Measurements from ENCODE around the gene CRYBA4. TPM values are rescaled to one million over a fixed set of nuclear protein-coding genes. Genes with fewer than 3 reads are reported as not detected.

CRYBA4 gene
- total and polyA plus RNA-seq, 10 of the 15 experiments (the other 5 are each of a cell fraction or from before 2014, with no cell fraction given): 0.12 to 0.17 TPM; not detected in 8

DNA sequence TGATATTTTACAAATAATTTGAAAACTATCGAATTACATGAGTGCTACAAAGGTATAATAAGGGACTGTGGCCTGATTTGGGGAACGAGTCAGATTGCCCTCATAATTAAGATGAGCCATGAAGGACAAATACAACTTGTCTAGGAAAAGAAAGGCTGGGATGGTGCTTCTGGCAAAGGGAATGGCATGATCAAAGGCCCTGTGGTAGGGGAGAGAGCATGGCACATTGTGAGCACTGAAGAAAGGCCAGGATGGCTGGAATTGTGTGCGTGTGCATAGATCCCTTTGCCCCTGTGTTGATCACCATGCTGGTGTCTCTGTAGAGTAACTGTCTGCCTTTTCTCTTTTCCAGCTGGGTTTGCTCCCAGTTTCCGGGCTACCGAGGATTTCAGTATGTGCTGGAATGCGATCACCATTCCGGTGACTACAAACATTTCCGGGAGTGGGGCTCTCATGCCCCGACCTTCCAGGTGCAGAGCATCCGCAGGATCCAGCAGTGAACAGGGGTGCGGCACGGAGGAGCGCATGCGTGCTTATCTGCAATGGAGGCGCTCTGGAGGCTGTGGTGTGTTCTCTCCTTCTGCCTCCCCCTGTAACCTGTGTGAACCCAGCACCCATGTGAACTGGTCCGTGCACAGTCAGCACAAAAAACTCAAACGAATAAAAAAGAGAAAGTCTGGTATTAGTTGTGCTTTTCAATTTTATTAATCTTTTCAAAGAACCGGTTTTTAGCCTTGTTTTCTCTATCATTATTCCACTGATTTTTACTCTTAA lies 8.4 kb downstream of the CRYBA4 start (continued):
- TF ChIP-seq, protein P1, sequence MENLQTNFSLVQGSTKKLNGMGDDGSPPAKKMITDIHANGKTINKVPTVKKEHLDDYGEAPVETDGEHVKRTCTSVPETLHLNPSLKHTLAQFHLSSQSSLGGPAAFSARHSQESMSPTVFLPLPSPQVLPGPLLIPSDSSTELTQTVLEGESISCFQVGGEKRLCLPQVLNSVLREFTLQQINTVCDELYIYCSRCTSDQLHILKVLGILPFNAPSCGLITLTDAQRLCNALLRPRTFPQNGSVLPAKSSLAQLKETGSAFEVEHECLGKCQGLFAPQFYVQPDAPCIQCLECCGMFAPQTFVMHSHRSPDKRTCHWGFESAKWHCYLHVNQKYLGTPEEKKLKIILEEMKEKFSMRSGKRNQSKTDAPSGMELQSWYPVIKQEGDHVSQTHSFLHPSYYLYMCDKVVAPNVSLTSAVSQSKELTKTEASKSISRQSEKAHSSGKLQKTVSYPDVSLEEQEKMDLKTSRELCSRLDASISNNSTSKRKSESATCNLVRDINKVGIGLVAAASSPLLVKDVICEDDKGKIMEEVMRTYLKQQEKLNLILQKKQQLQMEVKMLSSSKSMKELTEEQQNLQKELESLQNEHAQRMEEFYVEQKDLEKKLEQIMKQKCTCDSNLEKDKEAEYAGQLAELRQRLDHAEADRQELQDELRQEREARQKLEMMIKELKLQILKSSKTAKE (IDR thresholded peaks at IDR 0.05; ENCODE audit: low read depth, poor library complexity, severe bottlenecking): no peak
- TF ChIP-seq SMAD5 (IDR thresholded peaks at IDR 0.05; ENCODE audit: low read depth): no peak
- TF ChIP-seq, protein P2, sequence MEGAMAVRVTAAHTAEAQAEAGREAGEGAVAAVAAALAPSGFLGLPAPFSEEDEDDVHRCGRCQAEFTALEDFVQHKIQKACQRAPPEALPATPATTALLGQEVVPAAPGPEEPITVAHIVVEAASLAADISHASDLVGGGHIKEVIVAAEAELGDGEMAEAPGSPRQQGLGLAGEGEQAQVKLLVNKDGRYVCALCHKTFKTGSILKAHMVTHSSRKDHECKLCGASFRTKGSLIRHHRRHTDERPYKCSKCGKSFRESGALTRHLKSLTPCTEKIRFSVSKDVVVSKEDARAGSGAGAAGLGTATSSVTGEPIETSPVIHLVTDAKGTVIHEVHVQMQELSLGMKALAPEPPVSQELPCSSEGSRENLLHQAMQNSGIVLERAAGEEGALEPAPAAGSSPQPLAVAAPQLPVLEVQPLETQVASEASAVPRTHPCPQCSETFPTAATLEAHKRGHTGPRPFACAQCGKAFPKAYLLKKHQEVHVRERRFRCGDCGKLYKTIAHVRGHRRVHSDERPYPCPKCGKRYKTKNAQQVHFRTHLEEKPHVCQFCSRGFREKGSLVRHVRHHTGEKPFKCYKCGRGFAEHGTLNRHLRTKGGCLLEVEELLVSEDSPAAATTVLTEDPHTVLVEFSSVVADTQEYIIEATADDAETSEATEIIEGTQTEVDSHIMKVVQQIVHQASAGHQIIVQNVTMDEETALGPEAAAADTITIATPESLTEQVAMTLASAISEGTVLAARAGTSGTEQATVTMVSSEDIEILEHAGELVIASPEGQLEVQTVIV (IDR thresholded peaks at IDR 0.05; ENCODE audit: borderline replicate concordance, partially characterized antibody): no peak

DNA sequence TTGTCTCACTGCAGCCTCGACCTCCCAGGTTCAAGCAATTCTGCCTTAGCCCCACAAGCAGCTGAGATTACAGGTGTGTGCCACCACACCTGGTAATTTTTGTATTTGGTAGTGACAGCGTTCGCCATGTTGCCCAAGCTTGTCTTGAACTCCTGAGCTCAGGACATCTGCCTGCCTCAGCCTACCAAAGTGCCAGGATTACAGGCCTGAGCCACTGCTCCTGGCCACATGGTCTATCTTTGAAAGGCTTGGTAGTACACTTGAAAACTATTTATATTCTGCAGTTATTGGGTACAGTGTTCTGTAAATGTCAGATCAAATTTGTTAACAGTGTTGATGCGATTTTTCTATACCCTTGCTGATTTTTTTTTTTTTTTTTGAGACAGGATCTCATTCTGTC lies 9.5 kb downstream of the CRYBA4 start:
- Histone ChIP-seq H4K20me1 (ENCODE audit: control insufficient read depth, insufficient read depth) (no peaks in the 10 kb centered on the region), H3K4me1 (ENCODE audit: control insufficient read depth, insufficient read depth, low read length) (no peaks in the 10 kb centered on the region), H3K27ac (ENCODE audit: control insufficient read depth, insufficient read depth) (no peak overlapping the region), H2AFZ (ENCODE audit: control insufficient read depth, low read depth, low read length) (no peak overlapping the region), H3K4me3 (no peak overlapping the region), H3K27me3 (replicated peaks in 1 of 2; ENCODE audit: control insufficient read depth in 2 of 2, insufficient read depth in 2 of 2, low read length in 1 of 2) (no peaks in the 10 kb centered on the region), H3K36me3 (ENCODE audit: control insufficient read depth in 2 of 2, insufficient read depth in 2 of 2, low read length in 1 of 2) (no peaks in the 10 kb centered on the region), H3K9me3 (replicated peaks; ENCODE audit: control insufficient read depth, insufficient read depth, low read length) (peaks cover 1% of the 10 kb centered on the region; the same call in 1 of the 3 replicates), H3K79me2 (ENCODE audit: control insufficient read depth, insufficient read depth, low read length) (no peaks in the 10 kb centered on the region), H3K9ac (ENCODE audit: control insufficient read depth, insufficient read depth, low read length) (no peak overlapping the region), H3K4me2 (ENCODE audit: control insufficient read depth, insufficient read depth) (no peak overlapping the region)
- 68% methylated on average over 4 of the region's 4 CpGs for WGBS (ENCODE audit: insufficient coverage, insufficient replicate concordance, low lambda C conversion rate, missing lambda C conversion rate)
- ATAC-seq: no peak
- SMC1A ChIA-PET (ENCODE audit: uncharacterized antibody, unreplicated experiment): no interaction called here
- intact Hi-C loops (cut with micrococcal nuclease; ENCODE audit: unreplicated experiment) (no loop called here), in situ Hi-C loops (cut with MboI) (no loop called here)
- RAD21 ChIA-PET (ENCODE audit: unreplicated experiment): no interaction called here
- no TSS peak for BruUV-seq (replicated peaks)
- no peak for FAIRE-seq
- CTCF ChIA-PET: interaction anchor here (1.1 kb wide), 2 partner anchors 11 to 16 kb away, joined by 3 to 4 read pairs; no protein-coding TSS in a partner anchor
- POLR2A ChIA-PET: no interaction called here
- no peak for DNase-seq (ENCODE audit: low read depth, low spot score)
- no peak for TF ChIP-seq HDAC6 (IDR thresholded peaks at IDR 0.05; ENCODE audit: unreplicated experiment)
- no peak for TF ChIP-seq MYB (IDR thresholded peaks at IDR 0.05; ENCODE audit: borderline replicate concordance, low read depth, low read length)
- TF ChIP-seq RUNX3 (IDR thresholded peaks at IDR 0.05; ENCODE audit: low read length): no peak
- no peak for TF ChIP-seq BCL11A (IDR thresholded peaks at IDR 0.05; ENCODE audit: low read depth, low read length)
- TF ChIP-seq TAF1 (IDR thresholded peaks at IDR 0.05; ENCODE audit: borderline replicate concordance, low read depth, low read length): no peak
- no peak for TF ChIP-seq ZNF24 (IDR thresholded peaks at IDR 0.05)
- no peak for TF ChIP-seq NRF1 (conservative IDR thresholded peaks at IDR 0.05; ENCODE audit: low read depth, low read length)
- no peak for TF ChIP-seq CBX3 (IDR thresholded peaks at IDR 0.05; ENCODE audit: borderline replicate concordance, low read depth)
- TF ChIP-seq HDGF (IDR thresholded peaks at IDR 0.05): no peak
- TF ChIP-seq, protein P3, sequence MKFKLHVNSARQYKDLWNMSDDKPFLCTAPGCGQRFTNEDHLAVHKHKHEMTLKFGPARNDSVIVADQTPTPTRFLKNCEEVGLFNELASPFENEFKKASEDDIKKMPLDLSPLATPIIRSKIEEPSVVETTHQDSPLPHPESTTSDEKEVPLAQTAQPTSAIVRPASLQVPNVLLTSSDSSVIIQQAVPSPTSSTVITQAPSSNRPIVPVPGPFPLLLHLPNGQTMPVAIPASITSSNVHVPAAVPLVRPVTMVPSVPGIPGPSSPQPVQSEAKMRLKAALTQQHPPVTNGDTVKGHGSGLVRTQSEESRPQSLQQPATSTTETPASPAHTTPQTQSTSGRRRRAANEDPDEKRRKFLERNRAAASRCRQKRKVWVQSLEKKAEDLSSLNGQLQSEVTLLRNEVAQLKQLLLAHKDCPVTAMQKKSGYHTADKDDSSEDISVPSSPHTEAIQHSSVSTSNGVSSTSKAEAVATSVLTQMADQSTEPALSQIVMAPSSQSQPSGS (IDR thresholded peaks at IDR 0.05; ENCODE audit: low read length): no peak
- no peak for TF ChIP-seq CHD2 (IDR thresholded peaks at IDR 0.05; ENCODE audit: borderline replicate concordance, low read depth, low read length)
- TF ChIP-seq ZZZ3 (IDR thresholded peaks at IDR 0.05; ENCODE audit: control insufficient read depth, insufficient read length, low read depth): no peak
- TF ChIP-seq BRCA1 (IDR thresholded peaks at IDR 0.05; ENCODE audit: low read depth, low read length): no peak
